Panc1 (cell line): Measurements from ENCODE around the gene LCA5L. TPM values are rescaled to one million over a fixed set of nuclear protein-coding genes. Genes with fewer than 3 reads are reported as not detected.

ENCODE experiments used
- ATAC-seq: fragments of 200-7000 bp; cut with Tn5 transposase; 2 replicates; pipeline ENCODE4 v1.9.1; 2020; ENCODE audit warnings: mild to moderate bottlenecking, moderate library complexity
- BruUV-seq: library from RNA; stranded (reverse); fragments of 400-500 nt; replicated peaks from 2 replicates; lab custom pipeline; 2021; lab: Mats Ljungman, UMichigan
- CTCF ChIA-PET: fragments of 300-600 bp; sonication (Branson Sonifier 250); formaldehyde crosslinking; loops from one replicate; lab custom pipeline; 2022; ENCODE audit warnings: antibody characterized with exemption; lab: Charles Lee
- POLR2A ChIA-PET: fragments of 300-600 bp; sonication (Branson Sonifier 250); formaldehyde crosslinking; loops from one replicate; lab custom pipeline; 2022; ENCODE audit warnings: antibody characterized with exemption; lab: Charles Lee
- DNase-seq: peaks from one replicate; pipeline ENCODE4 v3.0.0-alpha.2; 2010; ENCODE audit warnings: low read depth, low spot score
- H3K27ac ChIP-seq: 2 replicates; pipeline ENCODE4 v1.5.1; 2011; ENCODE audit warnings: mild to moderate bottlenecking, low read length, inconsistent platforms
- H3K27me3 ChIP-seq: fragments of 200-500 bp; sonication (Bioruptor generic); 2 replicates; pipeline ENCODE4 v1.6.0; 2014; ENCODE audit warnings: low read length, inconsistent platforms; ENCODE audit not compliant: control insufficient read depth, insufficient read depth
- H3K36me3 ChIP-seq: fragments of 200-500 bp; sonication (Bioruptor generic); 2 replicates; pipeline ENCODE4 v1.5.1; 2014; ENCODE audit warnings: inconsistent platforms, mild to moderate bottlenecking, low read length, moderate library complexity; ENCODE audit not compliant: control insufficient read depth, insufficient read depth
- H3K4me1 ChIP-seq: 2 replicates; pipeline ENCODE4 v1.5.1; 2011; ENCODE audit warnings: inconsistent platforms, mild to moderate bottlenecking, low read length, moderate library complexity; ENCODE audit not compliant: control insufficient read depth, insufficient read depth
- H3K4me3 ChIP-seq, 2 experiments: 2 replicates each; pipeline ENCODE4 v1.5.1; 2011 to 2012; ENCODE audit warnings: low read depth in 2 of 2, low read length in 2 of 2, mild to moderate bottlenecking in 2 of 2, inconsistent platforms in 1 of 2, moderate library complexity in 1 of 2
- H3K9me3 ChIP-seq: fragments of 200-500 bp; sonication (Bioruptor generic); 2 replicates; pipeline ENCODE4 v1.5.1; 2014; ENCODE audit warnings: low read depth, mild to moderate bottlenecking, inconsistent platforms, low read length, moderate library complexity; ENCODE audit not compliant: control insufficient read depth, insufficient read depth
- CTCF ChIP-seq: fragments of 450-650 bp; IDR thresholded peaks from 2 replicates; pipeline ENCODE4 v1.5.1; 2017; ENCODE audit warnings: mild to moderate bottlenecking
- POLR2AphosphoS5 ChIP-seq: IDR thresholded peaks from 2 replicates; pipeline ENCODE4 v1.6.1; 2012; ENCODE audit warnings: mild to moderate bottlenecking, low read depth, low read length, moderate library complexity
- REST ChIP-seq, 2 experiments: IDR thresholded peaks; 2 replicates each; pipeline ENCODE4 v1.6.1; 2011 to 2012; ENCODE audit warnings: low read depth in 2 of 2, control low read depth in 1 of 2, low read length in 1 of 2, mild to moderate bottlenecking in 1 of 2, moderate library complexity in 1 of 2; ENCODE audit not compliant: insufficient read depth in 1 of 2
- SIN3A ChIP-seq: IDR thresholded peaks from 2 replicates; pipeline ENCODE4 v1.6.1; 2012; ENCODE audit warnings: low read depth, mild to moderate bottlenecking, low read length, moderate library complexity, borderline replicate concordance; ENCODE audit not compliant: insufficient read depth
- TCF7L2 ChIP-seq: IDR thresholded peaks from 2 replicates; pipeline ENCODE4 v1.6.1; 2011; ENCODE audit warnings: mild to moderate bottlenecking, low read depth, low read length, inconsistent platforms
- in situ Hi-C: cut with HindIII; loops from 2 replicates; pipeline ENCODE4 v1.10.0; 2016; ENCODE audit warnings: low sequenced_read_pairs, low pct_unique_long_range_greater_than_20kb
- intact Hi-C: fragments of 100-400 bp; cut with micrococcal nuclease; formaldehyde crosslinking; loops from one replicate; pipeline ENCODE4 v1.10.0; 2022; ENCODE audit not compliant: unreplicated experiment
- total RNA-seq: library from RNA; stranded (reverse); gene quantifications from one replicate; pipeline ENCODE4 v1.2.1, GENCODE V29; 2021; ENCODE audit not compliant: unreplicated experiment

Gene LCA5L
- total RNA-seq, 1 experiment from 2014 or later: 0.87 TPM

- in situ Hi-C loops: no loop called here
- no peak overlapping the region for H3K4me3 ChIP-seq
- ATAC-seq: peak; percentile 56; the same call in 1 of the 2 replicates
- ChIA-PET CTCF (interaction anchor here (0.6 kb wide), 1 partner anchor 21 kb away, joined by 8 read pairs; no protein-coding TSS in a partner anchor), POLR2A (no interaction called here)
- peak; percentile 20 for DNase-seq
- intact Hi-C loops: no loop called here
- H3K27ac ChIP-seq: no peak overlapping the region
- no peaks in the 10 kb centered on the region; the same call in 1 of the 2 replicates for H3K36me3 ChIP-seq
- no peaks in the 10 kb centered on the region for H3K9me3 ChIP-seq
- H3K27me3 ChIP-seq: no peaks in the 10 kb centered on the region
- BruUV-seq: no TSS peak
- TF ChIP-seq CTCF (peak; percentile 77; the same call in 1 of the 2 replicates), POLR2AphosphoS5 (no peak)
- peaks cover 5% of the 10 kb centered on the region for H3K4me1 ChIP-seq
Observed at GRCh38 chr21:39441502-39442475, 3.8 kb downstream of the LCA5L start.

- no peak for DNase-seq
- in situ Hi-C loops: no loop called here
- BruUV-seq: no TSS peak
- intact Hi-C loops: no loop called here
- Histone ChIP-seq H3K36me3 (no peaks in the 10 kb centered on the region), H3K4me3 (no peak overlapping the region), H3K9me3 (no peaks in the 10 kb centered on the region), H3K27me3 (no peaks in the 10 kb centered on the region), H3K27ac (no peak overlapping the region), H3K4me1 (no peaks in the 10 kb centered on the region)
- ChIA-PET CTCF (no interaction called here), POLR2A (no interaction called here)
- TF ChIP-seq TCF7L2 (no peak), SIN3A (no peak), POLR2AphosphoS5 (no peak), CTCF (no peak)
- ATAC-seq: no peak
Observed at GRCh38 chr21:39439232-39439631, 6.3 kb downstream of the LCA5L start.

GRCh38 chr21:39434950-39435349, 10.6 kb downstream of the LCA5L start:
- Histone ChIP-seq H3K36me3 (no peaks in the 10 kb centered on the region), H3K4me3 (no peak overlapping the region), H3K9me3 (no peaks in the 10 kb centered on the region), H3K27ac (no peak overlapping the region), H3K4me1 (no peaks in the 10 kb centered on the region), H3K27me3 (no peaks in the 10 kb centered on the region)
- ATAC-seq: no peak
- intact Hi-C loops: no loop called here
- ChIA-PET POLR2A (no interaction called here), CTCF (no interaction called here)
- no TSS peak for BruUV-seq
- in situ Hi-C loops: no loop called here
- TF ChIP-seq POLR2AphosphoS5: no peak
- no peak for TF ChIP-seq REST (IDR thresholded peaks at IDR 0.05; ENCODE audit: insufficient read depth in 1 of 2, low read depth in 2 of 2, low read length in 1 of 2)
- TF ChIP-seq CTCF: no peak
- no peak for TF ChIP-seq SIN3A
- TF ChIP-seq TCF7L2: no peak
- no peak for DNase-seq
